ENCODE results near the gene NKX6-2. TPM values are rescaled to one million over a fixed set of nuclear protein-coding genes. Genes with fewer than 3 reads are reported as not detected.

NKX6-2 gene
- total RNA-seq, 1 donor from 2014 or later, result not detected

Other genes starting within 250 kb of the NKX6-2 start
- 29.2 and 39.1 TPM in 2 replicates for gene INPP5A, start 248.4 kb downstream of the NKX6-2 start, total RNA-seq
- gene CFAP46, start 156.4 kb upstream of the NKX6-2 start, total RNA-seq, result 1.3 and 1.5 TPM in 2 replicates